Adrenal gland (tissue), 12 donors: ENCODE measurements around the gene NECTIN4. TPM values are rescaled to one million over a fixed set of nuclear protein-coding genes. Genes with fewer than 3 reads are reported as not detected.
"Not testable (repeated sequence)": the region's sequence is repeated elsewhere in the genome, so short reads cannot be mapped to it uniquely, and the experiment has no call there.

Experiments
- DNase-seq, 7 donors: peaks; one replicate each; pipeline ENCODE4 v3.0.0-alpha.2; 2019 to 2020
- H3K27ac ChIP-seq, 5 donors: fragments of 200-600 bp; sonication (generic) in 4 of 5; 1 replicate in 3 of 5; 2 replicates in 2 of 5; pipeline versions ENCODE4 v1.5.1 to v1.8.0; 2016 to 2020; ENCODE audit warnings: mild to moderate bottlenecking in 1 of 5
- H3K27me3 ChIP-seq: fragments of 200-600 bp; 2 replicates; pipeline ENCODE4 v1.8.0; 2021
- H3K36me3 ChIP-seq, 2 donors: fragments of 200-600 bp; replicated peaks in 1 of 2; 1 replicate in 1 of 2; 2 replicates in 1 of 2; pipeline versions ENCODE4 v1.5.1 to v1.8.0; 2018 to 2022
- H3K4me1 ChIP-seq, 2 donors: fragments of 200-600 bp; replicated peaks in 1 of 2; 1 replicate in 1 of 2; 2 replicates in 1 of 2; pipeline versions ENCODE4 v1.5.1 to v1.8.0; 2018 to 2021
- H3K4me3 ChIP-seq, 4 donors: fragments of 200-600 bp; sonication (generic) in 3 of 4; one replicate each; pipeline ENCODE4 v1.5.1; 2016 to 2018
- H3K9me3 ChIP-seq, 3 donors: fragments of 200-600 bp; sonication (generic) in 1 of 3; replicated peaks in 1 of 3; 1 replicate in 2 of 3; 2 replicates in 1 of 3; pipeline versions ENCODE4 v1.5.1 to v1.8.0; 2016 to 2021
- POLR2A ChIP-seq, 2 donors: fragments of 450-650 bp; IDR thresholded peaks; one replicate each; pipeline ENCODE4 v1.6.1; 2017; ENCODE audit warnings: antibody characterized with exemption in 2 of 2, mild to moderate bottlenecking in 2 of 2, moderate library complexity in 1 of 2
- WGBS, 4 donors: extraction: QIAGEN DNeasy Blood & Tissue Kit in 2 of 4; methylation state at CpG; one replicate each; pipeline versions ENCODE4 v1.1.5 to v1.1.7; 2013 to 2017; 5-methylcytosine and 5-hydroxymethylcytosine counted together
- intact Hi-C, 2 donors: fragments of 100-400 bp; cut with DNase I; formaldehyde crosslinking; loops; one replicate each; pipeline versions ENCODE4 v1.14.1 to v1.15.0; 2022 to 2023
- polyA plus RNA-seq, 3 donors: library from polyadenylated mRNA; stranded (reverse); fragments of 200-250 nt in 2 of 3; fragments of 350-450 nt in 1 of 3; fragmentation: Illumina TruSeq in 1 of 3; extraction: RNeasy Lipid Tissue Mini Kit (QIAGEN cat#74804) in 1 of 3; gene quantifications; one replicate each; pipeline ENCODE4 v1.2.3, GENCODE V29; 2013 to 2014
- total RNA-seq, 9 donors: library from RNA; depleted of rRNA in 4 of 9; stranded (reverse); fragments of >200 nt in 4 of 9; fragments of 120-200 nt in 1 of 9; fragmentation: NEBNext Ultra II Directional in 1 of 9; extraction: Animal tissue kit (Norgen Biotek cat#: 25700) in 1 of 9; gene quantifications; one replicate each; pipeline versions ENCODE4 v1.1.0 to v1.2.4, GENCODE V29; 2013 to 2023
- TF ChIP-seq, protein P1 (sequence below), 6 experiments: fragments of 450-650 bp in 4 of 6; fragments of 200-600 bp in 2 of 6; sonication (generic) in 1 of 6; IDR thresholded peaks; 1 replicate in 5 of 6; 2 replicates in 1 of 6; pipeline versions ENCODE4 v1.5.1 to v1.8.0; 2016 to 2021; ENCODE audit warnings: antibody characterized with exemption in 6 of 6, mild to moderate bottlenecking in 2 of 6, moderate library complexity in 1 of 6
- donor health status: healthy with polysubstance abuse.
- donor health status: Bipolar disorder and iron deficiency.
- donor health status: DM: yes; HTN: yes; CAD: no.
- donor health status: DM: no; HTN: no; CAD: no.
- donor health status: DM: no; HTN: no; CAD: no.
- donor health status: DM: yes; HTN: yes; CAD: no.

Gene NECTIN4
- total and polyA plus RNA-seq, 12 donors = 0.06 to 0.10 TPM; not detected in 10

DNA sequence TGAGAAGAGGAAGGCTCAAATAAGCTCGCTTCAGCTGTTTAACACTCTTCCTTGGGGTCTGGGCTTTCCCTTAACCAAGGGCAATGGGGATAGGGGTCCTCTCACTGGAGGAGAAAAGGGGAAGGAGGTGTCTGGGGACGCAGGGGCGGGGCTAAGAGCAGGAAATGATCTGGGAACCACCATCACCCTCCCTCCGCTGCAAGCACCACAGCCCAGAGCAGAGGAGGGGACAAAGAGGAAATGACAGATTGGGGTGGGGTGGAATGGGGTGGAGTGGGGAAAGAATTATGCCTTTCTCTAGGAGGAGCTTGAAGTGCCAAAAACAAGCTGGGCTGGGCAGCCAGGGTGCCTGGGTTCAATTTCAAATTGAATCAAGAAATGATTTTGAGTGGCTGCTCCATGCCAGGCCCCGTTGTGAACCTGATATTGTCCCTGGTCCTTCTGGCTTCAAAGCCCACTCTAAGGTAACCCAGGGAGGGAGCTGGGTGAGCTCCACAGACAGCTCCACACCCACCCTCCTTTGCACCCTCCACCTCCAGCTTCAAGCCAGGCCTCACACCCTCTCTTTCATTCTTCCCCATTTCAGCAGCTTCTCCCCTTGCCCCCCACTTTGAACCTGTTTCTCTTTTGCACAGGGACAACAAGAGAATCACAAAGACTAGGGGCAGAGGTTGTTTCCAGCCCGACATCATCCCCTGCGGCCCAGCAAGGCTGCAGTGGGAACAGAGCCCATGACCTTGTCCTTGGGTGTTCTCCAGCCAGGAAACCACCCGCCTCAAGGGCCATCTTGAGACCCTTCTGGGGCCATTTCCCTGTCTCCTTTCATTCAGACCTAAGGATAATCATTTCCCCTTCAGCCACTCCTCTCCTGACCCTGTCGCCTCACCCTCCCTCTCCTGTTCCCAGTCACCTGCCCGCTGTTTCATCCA, 20.8 kb downstream of the NECTIN4 start:
- H3K9me3 ChIP-seq = no peaks in the 10 kb centered on the region
- TF ChIP-seq, protein P1, sequence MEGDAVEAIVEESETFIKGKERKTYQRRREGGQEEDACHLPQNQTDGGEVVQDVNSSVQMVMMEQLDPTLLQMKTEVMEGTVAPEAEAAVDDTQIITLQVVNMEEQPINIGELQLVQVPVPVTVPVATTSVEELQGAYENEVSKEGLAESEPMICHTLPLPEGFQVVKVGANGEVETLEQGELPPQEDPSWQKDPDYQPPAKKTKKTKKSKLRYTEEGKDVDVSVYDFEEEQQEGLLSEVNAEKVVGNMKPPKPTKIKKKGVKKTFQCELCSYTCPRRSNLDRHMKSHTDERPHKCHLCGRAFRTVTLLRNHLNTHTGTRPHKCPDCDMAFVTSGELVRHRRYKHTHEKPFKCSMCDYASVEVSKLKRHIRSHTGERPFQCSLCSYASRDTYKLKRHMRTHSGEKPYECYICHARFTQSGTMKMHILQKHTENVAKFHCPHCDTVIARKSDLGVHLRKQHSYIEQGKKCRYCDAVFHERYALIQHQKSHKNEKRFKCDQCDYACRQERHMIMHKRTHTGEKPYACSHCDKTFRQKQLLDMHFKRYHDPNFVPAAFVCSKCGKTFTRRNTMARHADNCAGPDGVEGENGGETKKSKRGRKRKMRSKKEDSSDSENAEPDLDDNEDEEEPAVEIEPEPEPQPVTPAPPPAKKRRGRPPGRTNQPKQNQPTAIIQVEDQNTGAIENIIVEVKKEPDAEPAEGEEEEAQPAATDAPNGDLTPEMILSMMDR (IDR thresholded peaks at IDR 0.05) = no peak
- no peak for TF ChIP-seq POLR2A (IDR thresholded peaks at IDR 0.05)
- H3K4me1 ChIP-seq = no peaks in the 10 kb centered on the region
- H3K36me3 ChIP-seq = no peaks in the 10 kb centered on the region
- intact Hi-C loops = no loop called here
- H3K27ac ChIP-seq = peak overlapping the region in 4 of 5 donors; percentile 13 to 87 (median 62)
- peak overlapping the region in 1 of 4 donors; percentile 55 for H3K4me3 ChIP-seq
- WGBS, 4 donors = 54 to 60% (median 58%) methylated on average over 10 of the region's 10 CpGs
- peaks cover 6% of the 10 kb centered on the region for H3K27me3 ChIP-seq
- DNase-seq = peak in 6 of 7 donors; percentile 39 to 72 (median 64)

DNA sequence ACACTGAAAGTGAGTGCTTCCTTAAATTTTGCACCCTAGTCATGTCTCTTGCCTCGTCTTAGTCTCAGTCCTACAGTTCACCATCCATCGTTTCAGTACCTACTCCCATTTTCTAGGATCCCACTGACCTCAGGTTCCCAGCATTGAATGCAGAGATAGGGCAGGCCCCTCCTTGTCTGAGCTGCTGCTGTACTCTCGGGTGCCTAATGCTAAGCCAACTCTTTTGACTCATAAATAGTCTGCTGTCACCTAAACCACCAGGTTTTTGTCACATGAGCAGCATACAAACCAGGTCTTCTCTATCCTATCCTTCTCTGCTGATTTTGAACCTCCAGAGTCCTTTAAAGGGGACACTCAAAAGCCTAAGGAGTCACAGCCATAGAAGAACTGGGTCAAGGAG, 22.7 kb downstream of the NECTIN4 start:
- 59 to 73% (median 65%) methylated on average over 3 of the region's 3 CpGs for WGBS, 4 donors
- intact Hi-C loops = no loop called here
- Histone ChIP-seq H3K27me3 (peaks cover 6% of the 10 kb centered on the region), H3K4me1 (no peaks in the 10 kb centered on the region), H3K36me3 (no peaks in the 10 kb centered on the region), H3K9me3 (no peaks in the 10 kb centered on the region), H3K27ac (no peak overlapping the region), H3K4me3 (no peak overlapping the region)
- no peak for DNase-seq
- TF ChIP-seq, protein P1 (IDR thresholded peaks at IDR 0.05) = no peak
- no peak for TF ChIP-seq POLR2A (IDR thresholded peaks at IDR 0.05)

DNA sequence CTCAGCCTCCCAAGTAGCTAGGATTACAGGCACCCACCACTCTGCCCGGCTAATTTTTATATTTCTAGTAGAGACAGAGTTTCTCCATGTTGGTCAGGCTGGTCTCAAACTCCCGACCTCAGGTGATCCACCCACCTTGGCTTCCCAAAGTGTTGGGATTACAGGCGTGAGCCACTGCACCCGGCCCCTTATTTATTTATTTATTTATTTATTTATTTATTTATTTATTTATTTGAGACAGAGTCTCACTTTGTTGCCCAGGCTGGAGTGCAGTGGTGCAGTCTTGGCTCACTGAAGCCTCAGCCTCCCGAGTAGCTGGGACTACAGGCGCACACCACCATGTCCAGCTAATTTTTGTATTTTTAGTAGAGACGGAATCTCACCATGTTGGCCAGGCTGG, 23.7 kb downstream of the NECTIN4 start:
- H3K9me3 ChIP-seq, H3K4me3 ChIP-seq, H3K36me3 ChIP-seq, intact Hi-C loops, H3K27ac ChIP-seq, H3K27me3 ChIP-seq, H3K4me1 ChIP-seq, DNase-seq: not testable (repeated sequence)
- 85 to 88% (median 87%) methylated on average over 7 of the region's 7 CpGs for WGBS, 4 donors

GRCh38 chr1:161063936-161064335, 25.4 kb downstream of the NECTIN4 start:
- H3K27me3 ChIP-seq, intact Hi-C loops, DNase-seq, H3K4me1 ChIP-seq, H3K36me3 ChIP-seq, H3K27ac ChIP-seq, H3K9me3 ChIP-seq, H3K4me3 ChIP-seq: not testable (repeated sequence)
- 59 to 70% (median 67%) methylated on average over 6 of the region's 6 CpGs for WGBS, 4 donors

GRCh38 chr1:161061419-161061818, 27.9 kb downstream of the NECTIN4 start:
- intact Hi-C loops = no loop called here
- Histone ChIP-seq H3K27ac (no peak overlapping the region), H3K36me3 (no peaks in the 10 kb centered on the region), H3K27me3 (peaks cover 6% of the 10 kb centered on the region), H3K4me1 (no peaks in the 10 kb centered on the region), H3K4me3 (no peak overlapping the region), H3K9me3 (no peaks in the 10 kb centered on the region)
- WGBS, 4 donors = 87 to 94% (median 89%) methylated on average over 4 of the region's 4 CpGs
- TF ChIP-seq, protein P1 (IDR thresholded peaks at IDR 0.05) = no peak
- TF ChIP-seq POLR2A (IDR thresholded peaks at IDR 0.05) = no peak
- DNase-seq = no peak
